Measurements from ENCODE around the gene IL17RE.
"Not testable (repeated sequence)": the region's sequence is repeated elsewhere in the genome, so short reads cannot be mapped to it uniquely, and the experiment has no call there.

The IL17RE gene

DNA sequence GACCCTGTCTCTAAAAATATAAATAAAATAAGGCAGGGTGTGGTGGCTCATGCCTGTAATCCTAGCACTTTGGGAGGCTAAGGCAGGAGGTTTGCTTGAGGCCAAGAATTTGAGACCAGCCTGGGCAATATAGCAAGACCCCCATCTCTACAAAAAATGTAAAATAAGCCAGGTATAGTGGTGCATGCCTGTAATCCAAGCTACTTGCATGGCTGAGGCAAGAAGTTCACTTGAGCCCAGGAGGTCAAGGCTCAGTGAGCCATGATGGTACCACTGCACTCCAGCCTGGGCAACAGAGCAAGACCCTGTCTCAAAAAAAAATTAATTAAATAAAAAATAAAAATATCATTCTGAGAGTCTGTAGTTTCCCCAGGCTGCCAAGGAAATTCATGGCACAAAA lies 16.3 kb upstream of the IL17RE start:
- Mint-ChIP-seq H3K27me3 (no peaks in the 10 kb centered on the region), H3K36me3 (ENCODE audit: insufficient read depth) (peaks cover 9% of the 10 kb centered on the region), H3K4me1 (peaks cover 6% of the 10 kb centered on the region), H3K4me3 (no peak overlapping the region), H3K27ac (ENCODE audit: low read depth) (no peak overlapping the region), H3K9me3 (no peaks in the 10 kb centered on the region)
- ATAC-seq (replicated peaks; ENCODE audit: extremely low read depth, poor library complexity, severe bottlenecking): no peak
- DNase-seq (ENCODE audit: low spot score in 2 of 2): no peak

DNA sequence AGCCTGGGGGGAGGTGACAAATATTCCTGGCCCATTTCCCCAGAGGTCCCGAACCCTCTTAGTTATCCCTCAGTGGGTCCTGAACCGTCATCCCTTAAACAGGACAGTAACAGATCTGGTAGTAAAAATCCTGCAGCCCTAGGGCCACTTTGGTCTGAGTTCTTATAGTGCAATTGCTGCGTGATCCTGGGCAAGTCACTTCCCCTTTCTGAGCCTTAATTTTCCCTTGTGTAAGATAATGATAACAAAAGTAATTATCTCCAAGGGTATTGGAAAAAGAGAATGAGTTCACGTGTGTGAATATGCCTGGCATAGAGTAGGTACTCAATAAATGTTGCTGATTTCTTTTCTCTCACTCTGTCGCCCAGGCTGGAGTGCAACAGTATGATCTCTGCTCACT lies 15.2 kb upstream of the IL17RE start:
- Mint-ChIP-seq H3K4me1 (peaks cover 16% of the 10 kb centered on the region), H3K4me3 (no peak overlapping the region), H3K27me3 (no peaks in the 10 kb centered on the region), H3K27ac (ENCODE audit: low read depth) (no peak overlapping the region), H3K9me3 (no peaks in the 10 kb centered on the region), H3K36me3 (ENCODE audit: insufficient read depth) (peaks cover 15% of the 10 kb centered on the region)
- ATAC-seq (replicated peaks; ENCODE audit: extremely low read depth, poor library complexity, severe bottlenecking) (no peak), DNase-seq (ENCODE audit: low spot score in 2 of 2) (no peak)

DNA sequence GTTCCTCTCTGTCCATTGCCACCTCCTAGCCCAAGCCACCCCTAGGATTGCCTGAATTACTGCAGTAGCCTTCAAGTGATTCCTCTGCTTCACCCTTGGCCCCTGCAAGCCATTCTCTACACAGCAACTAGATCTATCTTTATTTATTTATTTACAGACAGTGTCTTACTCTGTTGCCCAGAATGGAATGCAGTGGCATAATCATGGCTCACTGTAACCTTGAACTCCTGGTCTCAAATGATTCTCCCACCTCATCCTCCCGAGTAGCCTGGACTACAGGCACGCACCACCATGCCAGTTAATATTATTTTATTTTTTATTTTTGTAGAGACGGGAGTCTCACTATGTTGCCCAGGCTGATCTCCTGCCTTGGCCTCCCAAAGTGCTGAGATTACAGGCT lies 14.1 kb upstream of the IL17RE start:
- peaks cover 23% of the 10 kb centered on the region for H3K4me1 Mint-ChIP-seq
- H3K9me3 Mint-ChIP-seq: no peaks in the 10 kb centered on the region
- no peak for ATAC-seq (replicated peaks; ENCODE audit: extremely low read depth, poor library complexity, severe bottlenecking)
- peaks cover 21% of the 10 kb centered on the region for H3K36me3 Mint-ChIP-seq (ENCODE audit: insufficient read depth)
- H3K27me3 Mint-ChIP-seq: no peaks in the 10 kb centered on the region
- H3K4me3 Mint-ChIP-seq: no peak overlapping the region
- DNase-seq (ENCODE audit: low spot score in 2 of 2): no peak
- no peak overlapping the region for H3K27ac Mint-ChIP-seq (ENCODE audit: low read depth)

GRCh38 chr3:9889405-9889804 lies 13.2 kb upstream of the IL17RE start:
- no peak overlapping the region for H3K27ac Mint-ChIP-seq (ENCODE audit: low read depth)
- H3K27me3 Mint-ChIP-seq: no peaks in the 10 kb centered on the region
- H3K9me3 Mint-ChIP-seq: no peaks in the 10 kb centered on the region
- ATAC-seq (replicated peaks; ENCODE audit: extremely low read depth, poor library complexity, severe bottlenecking): no peak
- H3K4me3 Mint-ChIP-seq: no peak overlapping the region
- H3K4me1 Mint-ChIP-seq: peaks cover 29% of the 10 kb centered on the region
- DNase-seq (ENCODE audit: low spot score in 2 of 2): no peak
- H3K36me3 Mint-ChIP-seq (ENCODE audit: insufficient read depth): peaks cover 22% of the 10 kb centered on the region

GRCh38 chr3:9890249-9891071 lies 12.2 kb upstream of the IL17RE start, which contains the start of gene JAGN1:
Gene JAGN1, plus strand, starts transcription at chr3:9890610. Its CDS starts 113 bp downstream, at chr3:9890723.
- Mint-ChIP-seq H3K4me1 (peaks cover 35% of the 10 kb centered on the region), H3K27ac (ENCODE audit: low read depth) (peak within 1 kb of the TSS; percentile 99), H3K9me3 (no peaks in the 10 kb centered on the region), H3K4me3 (peak within 1 kb of the TSS; percentile 98), H3K36me3 (ENCODE audit: insufficient read depth) (peaks cover 25% of the 10 kb centered on the region), H3K27me3 (no peaks in the 10 kb centered on the region)
- peak; percentile 95 for ATAC-seq (replicated peaks; ENCODE audit: extremely low read depth, poor library complexity, severe bottlenecking)
- DNase-seq (ENCODE audit: low spot score in 2 of 2): peak; percentile 84 to 86

DNA sequence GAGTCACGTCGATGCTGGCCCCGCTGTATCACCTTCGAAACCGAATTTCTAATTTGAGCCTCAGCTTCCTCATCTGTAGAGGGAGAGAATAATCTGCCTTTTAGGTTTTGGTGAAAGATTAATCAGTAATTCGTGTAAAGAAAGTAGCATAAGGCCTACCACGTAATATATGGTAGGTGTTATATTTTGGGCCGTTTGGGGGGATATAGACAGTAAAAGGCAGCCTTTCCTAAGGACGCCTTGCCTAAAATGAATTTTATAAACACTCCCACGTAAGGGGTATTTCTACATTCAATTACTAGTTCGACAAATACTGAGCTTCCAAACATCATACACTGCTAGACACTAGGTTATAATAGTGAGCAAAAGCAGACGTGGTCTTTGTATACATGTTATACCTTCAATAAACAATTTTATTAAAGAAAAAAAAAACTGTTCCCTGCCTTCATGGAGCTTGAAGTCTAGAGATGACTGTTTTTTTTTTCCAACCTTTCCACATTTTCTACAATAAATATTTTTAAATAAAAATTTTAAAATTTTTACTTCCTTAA lies 11.5 kb upstream of the IL17RE start:
- H3K9me3 Mint-ChIP-seq: no peaks in the 10 kb centered on the region
- DNase-seq (ENCODE audit: low spot score in 2 of 2) (no peak), ATAC-seq (replicated peaks; ENCODE audit: extremely low read depth, poor library complexity, severe bottlenecking) (peak; percentile 2)
- no peaks in the 10 kb centered on the region for H3K27me3 Mint-ChIP-seq
- H3K4me3 Mint-ChIP-seq: peak overlapping the region; percentile 98
- H3K27ac Mint-ChIP-seq (ENCODE audit: low read depth): peak overlapping the region; percentile 99
- H3K36me3 Mint-ChIP-seq (ENCODE audit: insufficient read depth): peaks cover 25% of the 10 kb centered on the region
- H3K4me1 Mint-ChIP-seq: peaks cover 41% of the 10 kb centered on the region

DNA sequence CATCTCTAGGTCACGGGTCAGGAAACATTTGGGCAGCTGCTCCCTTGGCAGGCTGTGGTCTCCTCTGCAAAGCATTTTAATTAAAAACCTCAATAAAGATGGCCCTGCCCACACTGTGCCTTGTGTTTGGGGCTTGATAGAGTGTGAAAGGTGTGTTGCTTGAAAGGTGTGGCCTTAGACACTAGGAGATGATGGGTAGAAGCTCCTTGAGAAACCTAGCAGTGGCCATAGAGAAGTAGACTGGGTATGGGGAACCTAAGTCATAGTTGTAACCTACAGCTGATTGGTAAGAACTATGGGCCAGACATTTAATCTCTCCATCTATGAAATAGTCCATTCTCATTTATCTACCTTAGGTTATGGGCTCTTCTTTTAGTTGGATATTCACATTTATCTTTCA lies 8.9 kb upstream of the IL17RE start:
- H3K4me3 Mint-ChIP-seq: no peak overlapping the region
- H3K36me3 Mint-ChIP-seq (ENCODE audit: insufficient read depth): peaks cover 25% of the 10 kb centered on the region
- ATAC-seq (replicated peaks; ENCODE audit: extremely low read depth, poor library complexity, severe bottlenecking): no peak
- H3K9me3 Mint-ChIP-seq: no peaks in the 10 kb centered on the region
- no peak overlapping the region for H3K27ac Mint-ChIP-seq (ENCODE audit: low read depth)
- H3K27me3 Mint-ChIP-seq: no peaks in the 10 kb centered on the region
- H3K4me1 Mint-ChIP-seq: peaks cover 50% of the 10 kb centered on the region
- DNase-seq (ENCODE audit: low spot score in 2 of 2): no peak

- not testable (repeated sequence) for ATAC-seq (replicated peaks; ENCODE audit: extremely low read depth, poor library complexity, severe bottlenecking); H3K27me3 Mint-ChIP-seq; DNase-seq (ENCODE audit: low spot score in 2 of 2); H3K9me3 Mint-ChIP-seq; H3K4me3 Mint-ChIP-seq
- H3K36me3 Mint-ChIP-seq (ENCODE audit: insufficient read depth): peaks cover 19% of the 10 kb centered on the region
- peaks cover 51% of the 10 kb centered on the region for H3K4me1 Mint-ChIP-seq
- peak overlapping the region; percentile 66 for H3K27ac Mint-ChIP-seq (ENCODE audit: low read depth)
Observed at GRCh38 chr3:9895715-9896114, 6.9 kb upstream of the IL17RE start.

DNA sequence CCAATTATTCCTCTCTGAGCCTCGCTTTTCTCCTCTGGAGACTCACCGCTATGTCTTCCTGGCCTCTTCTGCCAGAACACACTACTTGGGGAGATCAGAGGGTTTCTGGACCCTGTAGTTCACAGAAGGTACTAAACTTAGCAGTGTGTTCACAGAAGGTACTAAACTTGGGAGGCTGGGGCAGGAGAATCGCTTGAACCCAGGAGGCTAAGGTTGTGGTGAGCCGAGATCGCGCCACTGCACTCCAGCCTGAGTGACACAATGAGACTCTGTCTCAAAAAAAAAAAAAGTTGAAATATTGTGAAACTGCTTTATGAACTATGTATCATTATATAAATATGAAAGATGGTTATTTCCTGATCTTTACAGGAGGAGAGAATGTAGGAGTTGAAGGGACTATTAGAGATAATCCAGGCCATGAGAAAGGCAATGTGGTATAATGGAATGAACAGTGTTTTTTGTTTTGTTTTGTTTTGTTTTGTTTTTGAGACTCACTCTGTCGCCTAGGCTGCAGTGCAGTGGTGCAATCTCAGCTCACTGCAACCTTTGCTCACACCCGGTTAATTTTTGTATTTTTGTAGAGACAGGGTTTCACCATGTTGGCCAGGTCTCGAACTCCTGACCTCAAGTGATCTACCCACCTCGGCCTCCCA lies 5.8 kb upstream of the IL17RE start:
- H3K27ac Mint-ChIP-seq (ENCODE audit: low read depth); H3K27me3 Mint-ChIP-seq; H3K9me3 Mint-ChIP-seq; DNase-seq (ENCODE audit: low spot score in 2 of 2); H3K4me3 Mint-ChIP-seq; ATAC-seq (replicated peaks; ENCODE audit: extremely low read depth, poor library complexity, severe bottlenecking): not testable (repeated sequence)
- Mint-ChIP-seq H3K4me1 (peaks cover 40% of the 10 kb centered on the region), H3K36me3 (ENCODE audit: insufficient read depth) (peaks cover 14% of the 10 kb centered on the region)

DNA sequence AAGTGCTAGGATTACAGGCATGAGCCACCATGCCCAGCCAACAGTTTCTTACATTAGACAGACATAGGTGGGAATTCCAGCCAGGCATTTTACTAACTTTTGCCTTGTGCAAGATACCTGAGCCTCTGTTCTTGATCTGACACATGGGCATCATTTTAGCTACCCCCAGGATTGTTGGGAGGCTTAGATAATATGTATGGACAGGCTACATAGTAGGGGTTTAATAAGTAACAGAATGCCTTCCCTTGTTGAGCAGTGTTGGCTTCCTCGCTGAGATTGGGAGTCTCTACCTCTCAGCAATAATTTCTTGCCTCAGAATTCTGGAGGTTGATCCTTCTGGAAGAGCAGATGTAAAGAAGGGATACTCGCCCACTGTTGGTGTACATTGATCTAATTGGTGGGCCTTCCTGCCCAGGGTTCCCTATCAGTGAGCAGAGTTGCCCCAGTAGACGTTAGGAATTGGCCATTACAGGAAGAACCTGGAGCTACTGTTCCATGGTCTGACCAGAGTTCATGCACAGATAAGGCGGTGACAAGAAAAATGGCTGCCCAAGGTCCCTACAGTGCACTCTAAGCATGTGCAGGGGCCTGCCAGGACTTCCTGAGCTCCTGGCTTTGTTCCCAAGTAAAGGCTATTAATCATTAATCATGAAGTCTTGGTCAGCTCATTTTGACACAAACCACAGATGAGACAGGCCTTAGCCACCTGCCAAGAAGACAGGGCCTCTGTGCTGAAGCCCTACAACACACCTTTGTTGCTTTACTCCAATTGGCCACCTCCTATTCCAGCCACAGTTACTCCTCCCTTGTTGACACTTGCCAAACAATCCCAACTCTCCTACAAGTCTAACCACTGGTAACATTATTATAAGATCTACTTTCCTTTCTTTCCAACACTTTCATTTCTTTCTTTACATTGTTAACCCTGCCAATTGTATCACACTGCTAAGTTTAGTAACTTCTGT lies 5.0 kb upstream of the IL17RE start:
- Mint-ChIP-seq H3K27me3 (no peaks in the 10 kb centered on the region), H3K4me3 (no peak overlapping the region), H3K9me3 (no peaks in the 10 kb centered on the region), H3K4me1 (peaks cover 42% of the 10 kb centered on the region), H3K27ac (ENCODE audit: low read depth) (peak overlapping the region; percentile 66), H3K36me3 (ENCODE audit: insufficient read depth) (peaks cover 8% of the 10 kb centered on the region)
- DNase-seq (ENCODE audit: low spot score in 2 of 2) (no peak), ATAC-seq (replicated peaks; ENCODE audit: extremely low read depth, poor library complexity, severe bottlenecking) (no peak)

DNA sequence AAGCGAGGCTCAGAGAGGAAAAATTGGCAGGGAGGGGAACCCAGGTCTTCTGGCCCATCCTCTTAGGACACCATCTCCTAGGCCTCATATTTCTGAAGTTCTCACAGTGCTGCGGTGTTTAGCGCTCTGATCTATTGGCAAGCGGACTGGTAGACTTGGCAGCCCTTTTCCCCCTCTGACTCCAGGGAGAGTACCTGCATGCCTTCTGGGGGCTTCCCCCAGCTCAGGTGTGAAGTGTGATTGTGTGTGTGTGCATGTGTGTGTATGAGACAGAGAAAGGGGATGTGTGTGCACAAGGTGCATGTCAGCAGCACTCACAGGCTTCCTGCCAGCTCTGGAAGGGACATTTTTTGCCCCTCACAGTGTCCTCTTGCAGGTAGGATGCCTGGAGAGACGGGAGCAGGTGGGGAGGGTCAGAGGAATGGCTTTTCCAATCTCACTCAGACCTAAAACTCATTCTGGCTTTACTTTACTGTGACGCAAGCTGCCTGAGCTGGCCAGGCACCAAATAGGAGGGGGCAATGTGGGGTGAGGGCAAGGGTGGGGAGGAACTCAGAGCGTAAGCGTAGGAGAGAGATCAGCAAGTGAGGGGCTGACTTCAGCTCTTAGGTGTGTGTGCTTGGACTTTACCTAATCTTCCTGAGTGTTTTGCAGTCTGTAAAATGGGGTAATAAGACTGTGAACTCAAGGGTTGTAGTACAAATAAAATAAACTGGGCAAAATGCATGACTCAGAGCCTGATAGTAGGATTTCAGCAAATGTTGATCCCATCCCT lies 4.0 kb upstream of the IL17RE start:
- Mint-ChIP-seq H3K27ac (ENCODE audit: low read depth) (peak overlapping the region; percentile 66), H3K36me3 (ENCODE audit: insufficient read depth) (peaks cover 3% of the 10 kb centered on the region), H3K4me3 (no peak overlapping the region), H3K27me3 (no peaks in the 10 kb centered on the region), H3K4me1 (peaks cover 44% of the 10 kb centered on the region), H3K9me3 (no peaks in the 10 kb centered on the region)
- no peak for ATAC-seq (replicated peaks; ENCODE audit: extremely low read depth, poor library complexity, severe bottlenecking)
- no peak for DNase-seq (ENCODE audit: low spot score in 2 of 2)

All from central memory CD8-positive, alpha-beta T cell (primary cell).